Stimulated activated CD4-positive, alpha-beta T cell treated with anti-CD3 and anti-CD28 coated beads, Interleukin-12 subunit alpha, Interleukin-12 subunit beta, amount 100 ng/mL, for 24 hours (primary cell): ENCODE results near the gene MAL.
A peak's percentile ranks its signal among the peaks of the same experiment; 100 is the strongest.

Experiments
- DNase-seq, 2 experiments: peaks; one replicate each; pipeline ENCODE4 v3.0.0-alpha.2; 2020; ENCODE audit warnings: low read depth in 2 of 2

Gene MAL

GRCh38 chr2:95025406-95026319 lies at the start of gene MAL:
TSS of gene MAL (plus strand) at chr2:95025708. CDS start at chr2:95025793, 85 bp downstream.
- DNase-seq: peak; percentile 41 to 62

GRCh38 chr2:94977826-94978225 lies 47.7 kb upstream of the MAL start:
- DNase-seq: no peak

GRCh38 chr2:94978917-94979316 lies 46.6 kb upstream of the MAL start:
- no peak for DNase-seq

- no peak for DNase-seq
Observed at GRCh38 chr2:94979406-94980375, 45.8 kb upstream of the MAL start.

- DNase-seq: no peak
Observed at GRCh38 chr2:94980406-94980805, 45.1 kb upstream of the MAL start.

GRCh38 chr2:94982156-94982555 lies 43.4 kb upstream of the MAL start:
- DNase-seq: no peak

GRCh38 chr2:94982675-94983074 lies 42.8 kb upstream of the MAL start:
- DNase-seq: no peak

GRCh38 chr2:94984964-94985575 lies 40.4 kb upstream of the MAL start:
- no peak for DNase-seq

- no peak for DNase-seq
Observed at GRCh38 chr2:94985636-94986035, 39.9 kb upstream of the MAL start.

GRCh38 chr2:94986392-94986963 lies 39.0 kb upstream of the MAL start:
- DNase-seq: peak in 1 of 2 experiments; percentile 33

GRCh38 chr2:94987074-94988020 lies 38.2 kb upstream of the MAL start:
- no peak for DNase-seq

GRCh38 chr2:94990956-94991355 lies 34.6 kb upstream of the MAL start:
- no peak for DNase-seq

- no peak for DNase-seq
Observed at GRCh38 chr2:94992360-94992759, 33.1 kb upstream of the MAL start.

- no peak for DNase-seq
Observed at GRCh38 chr2:94993176-94994062, 32.1 kb upstream of the MAL start.

GRCh38 chr2:94994063-94994913 lies 31.2 kb upstream of the MAL start:
- DNase-seq: no peak

GRCh38 chr2:94994914-94995552 lies 30.5 kb upstream of the MAL start:
- no peak for DNase-seq

GRCh38 chr2:94995553-94996304 lies 29.8 kb upstream of the MAL start:
- DNase-seq: no peak
